HepG2 (cell line): ENCODE data around the gene MFSD2B. TPM values are rescaled to one million over a fixed set of nuclear protein-coding genes. Genes with fewer than 3 reads are reported as not detected.

Experiments
- KAT8 ChIP-seq: IDR thresholded peaks from 2 replicates; pipeline ENCODE4 v1.6.1; 2016; ENCODE audit warnings: missing genetic modification reagents, missing compliant biosample characterization
- KLF16 ChIP-seq, 2 experiments: sonication (generic) in 1 of 2; formaldehyde crosslinking in 1 of 2; IDR thresholded peaks; 2 replicates each; pipeline versions ENCODE4 v1.6.1 to v1.8.0; 2016 to 2023; ENCODE audit warnings: missing genetic modification reagents in 2 of 2, missing compliant biosample characterization in 1 of 2
- POLR2A ChIP-seq, 2 experiments: IDR thresholded peaks; 2 replicates each; pipeline ENCODE4 v1.6.1; 2011; ENCODE audit warnings: low read depth in 2 of 2, low read length in 2 of 2, mild to moderate bottlenecking in 1 of 2, moderate library complexity in 1 of 2; ENCODE audit not compliant: insufficient read depth in 1 of 2
- SSRP1 ChIP-seq: IDR thresholded peaks from 2 replicates; pipeline ENCODE4 v1.6.1; 2016; ENCODE audit warnings: control low read depth
- TAF15 ChIP-seq: fragments of 200-400 bp; formaldehyde crosslinking; IDR thresholded peaks from one replicate; pipeline ENCODE4 v1.6.1; 2018; ENCODE audit warnings: mild to moderate bottlenecking, low read depth, low read length; ENCODE audit not compliant: poor library complexity, severe bottlenecking
- XRCC5 ChIP-seq: fragments of 200-400 bp; formaldehyde crosslinking; optimal IDR thresholded peaks from 2 replicates; pipeline ENCODE3; 2017; ENCODE audit warnings: mild to moderate bottlenecking, low read length
- ZHX2 ChIP-seq, 2 experiments: sonication (generic) in 1 of 2; formaldehyde crosslinking in 1 of 2; IDR thresholded peaks; 2 replicates each; pipeline versions ENCODE4 v1.6.1 to v1.9.0; 2014 to 2022; ENCODE audit warnings: antibody characterized with exemption in 1 of 2, borderline replicate concordance in 1 of 2, inconsistent platforms in 1 of 2, low read depth in 1 of 2, missing genetic modification reagents in 1 of 2
- ZNF549 ChIP-seq: sonication (generic); formaldehyde crosslinking; IDR thresholded peaks from 2 replicates; pipeline ENCODE4 v1.5.0; 2020; ENCODE audit warnings: missing genetic modification reagents
- ZNF570 ChIP-seq: sonication (generic); formaldehyde crosslinking; IDR thresholded peaks from 2 replicates; pipeline ENCODE4 v1.4.0; 2020; ENCODE audit warnings: mild to moderate bottlenecking, missing genetic modification reagents, borderline replicate concordance
- ZNF737 ChIP-seq: sonication (generic); formaldehyde crosslinking; IDR thresholded peaks from 2 replicates; pipeline ENCODE4 v1.5.0; 2020; ENCODE audit warnings: missing genetic modification reagents, mild to moderate bottlenecking, borderline replicate concordance
- ZNF761 ChIP-seq: sonication (generic); formaldehyde crosslinking; conservative IDR thresholded peaks from 2 replicates; pipeline ENCODE4 v1.4.0; 2020; ENCODE audit warnings: mild to moderate bottlenecking, missing genetic modification reagents
- polyA plus RNA-seq, 8 experiments: library from polyadenylated mRNA; depleted of rRNA in 3 of 8; stranded (reverse) in 7 of 8; unstranded in 1 of 8; fragments of >200 nt; fragmentation: Illumina TruSeq in 4 of 8; extraction: Trizol in 4 of 8; gene quantifications; 2 replicates each; pipeline versions ENCODE4 v1.2.1 to v1.2.3, GENCODE V29; 2011 to 2016; ENCODE audit warnings: low read depth in 4 of 8, missing spikeins in 1 of 8, mixed read lengths in 1 of 8; ENCODE audit not compliant: insufficient read depth in 1 of 8
- total RNA-seq, 5 experiments: library from RNA; depleted of rRNA; stranded (reverse); fragments of >200 nt; fragmentation: Illumina TruSeq; extraction: Trizol; gene quantifications; 2 replicates each; pipeline ENCODE4 v1.2.3, GENCODE V29; 2016; ENCODE audit warnings: low read depth in 1 of 5
- TF ChIP-seq, protein P1 (sequence below): sonication (generic); formaldehyde crosslinking; IDR thresholded peaks from 2 replicates; pipeline ENCODE4 v1.5.1; 2020; ENCODE audit warnings: missing genetic modification reagents, mild to moderate bottlenecking, borderline replicate concordance
- TF ChIP-seq, protein P2 (sequence below): IDR thresholded peaks from 2 replicates; pipeline ENCODE4 v1.6.1; 2016; ENCODE audit warnings: missing compliant biosample characterization, missing genetic modification reagents, borderline replicate concordance
- TF ChIP-seq, protein P3 (sequence below): sonication (generic); formaldehyde crosslinking; IDR thresholded peaks from 2 replicates; pipeline ENCODE4 v1.4.0; 2020; ENCODE audit warnings: missing genetic modification reagents, low read depth, mild to moderate bottlenecking, borderline replicate concordance
- TF ChIP-seq, protein P4 (sequence below): sonication (generic); formaldehyde crosslinking; IDR thresholded peaks from 2 replicates; pipeline ENCODE4 v1.4.0; 2020; ENCODE audit warnings: mild to moderate bottlenecking, missing genetic modification reagents

MFSD2B gene
- total and polyA plus RNA-seq, 2 of the 13 experiments (the other 11 are each of a cell fraction or from before 2014, with no cell fraction given), result 0.21 to 0.93 TPM

GRCh38 chr2:24049485-24050021 lies 39.7 kb downstream of the MFSD2B start, which contains the start of gene FKBP1B (continued):
- TF ChIP-seq ZHX2 (IDR thresholded peaks at IDR 0.05; ENCODE audit: low read depth) (no peak), ZHX2 (CRISPR knock-in tag; IDR thresholded peaks at IDR 0.05; ENCODE audit: borderline replicate concordance) (no peak), ZNF570 (no peak), XRCC5 (no peak), SSRP1 (CRISPR knock-in tag) (no peak), KAT8 (no peak), ZNF761 (CRISPR knock-in tag) (peak; percentile 7; the same call in 1 of the 2 replicates), ZNF549 (CRISPR knock-in tag) (no peak), KLF16 (CRISPR knock-in tag; IDR thresholded peaks at IDR 0.05) (0 out of 4 replicates have a peak, but pooled peaks of 1 of the 2 experiments have one; percentile 22), ZNF737 (CRISPR knock-in tag) (no peak), POLR2A (IDR thresholded peaks at IDR 0.05; ENCODE audit: insufficient read depth in 1 of 2, low read depth in 2 of 2, low read length in 2 of 2) (peak; percentile 71 to 89), TAF15 (no peak)
- TF ChIP-seq, protein P1, sequence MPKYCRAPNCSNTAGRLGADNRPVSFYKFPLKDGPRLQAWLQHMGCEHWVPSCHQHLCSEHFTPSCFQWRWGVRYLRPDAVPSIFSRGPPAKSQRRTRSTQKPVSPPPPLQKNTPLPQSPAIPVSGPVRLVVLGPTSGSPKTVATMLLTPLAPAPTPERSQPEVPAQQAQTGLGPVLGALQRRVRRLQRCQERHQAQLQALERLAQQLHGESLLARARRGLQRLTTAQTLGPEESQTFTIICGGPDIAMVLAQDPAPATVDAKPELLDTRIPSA (CRISPR knock-in tag), result no peak
- TF ChIP-seq, protein P2, sequence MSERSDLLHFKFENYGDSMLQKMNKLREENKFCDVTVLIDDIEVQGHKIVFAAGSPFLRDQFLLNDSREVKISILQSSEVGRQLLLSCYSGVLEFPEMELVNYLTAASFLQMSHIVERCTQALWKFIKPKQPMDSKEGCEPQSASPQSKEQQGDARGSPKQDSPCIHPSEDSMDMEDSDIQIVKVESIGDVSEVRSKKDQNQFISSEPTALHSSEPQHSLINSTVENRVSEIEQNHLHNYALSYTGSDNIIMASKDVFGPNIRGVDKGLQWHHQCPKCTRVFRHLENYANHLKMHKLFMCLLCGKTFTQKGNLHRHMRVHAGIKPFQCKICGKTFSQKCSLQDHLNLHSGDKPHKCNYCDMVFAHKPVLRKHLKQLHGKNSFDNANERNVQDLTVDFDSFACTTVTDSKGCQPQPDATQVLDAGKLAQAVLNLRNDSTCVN, result 0 out of 2 replicates have a peak, but pooled peaks have one; percentile 9
- TF ChIP-seq, protein P3, sequence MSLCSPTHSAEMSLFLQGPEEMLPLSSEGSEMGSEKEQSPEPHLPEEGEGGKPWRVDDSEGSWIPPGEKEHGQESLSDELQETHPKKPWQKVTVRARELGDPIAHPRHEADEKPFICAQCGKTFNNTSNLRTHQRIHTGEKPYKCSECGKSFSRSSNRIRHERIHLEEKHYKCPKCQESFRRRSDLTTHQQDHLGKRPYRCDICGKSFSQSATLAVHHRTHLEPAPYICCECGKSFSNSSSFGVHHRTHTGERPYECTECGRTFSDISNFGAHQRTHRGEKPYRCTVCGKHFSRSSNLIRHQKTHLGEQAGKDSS (CRISPR knock-in tag), result 0 out of 2 replicates have a peak, but pooled peaks have one; percentile 56
- TF ChIP-seq, protein P4, sequence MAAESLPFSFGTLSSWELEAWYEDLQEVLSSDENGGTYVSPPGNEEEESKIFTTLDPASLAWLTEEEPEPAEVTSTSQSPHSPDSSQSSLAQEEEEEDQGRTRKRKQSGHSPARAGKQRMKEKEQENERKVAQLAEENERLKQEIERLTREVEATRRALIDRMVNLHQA, result no peak
